GM23338 (cell line): ENCODE results near the gene UBE2H. TPM values are rescaled to one million over a fixed set of nuclear protein-coding genes. Genes with fewer than 3 reads are reported as not detected.
A peak's percentile ranks its signal among the peaks of the same experiment; 100 is the strongest.

Source experiments
- ATAC-seq: fragments of 200-7000 bp; cut with Tn5 transposase; 3 replicates; pipeline ENCODE4 v1.9.1; 2020
- DNase-seq: peaks from one replicate; pipeline ENCODE4 v3.0.0-alpha.2; 2015; ENCODE audit warnings: low spot score
- H2AFZ ChIP-seq: fragments of 200-600 bp; sonication (generic); 2 replicates; pipeline ENCODE4 v1.8.0; 2016; ENCODE audit warnings: antibody characterized with exemption, mild to moderate bottlenecking, moderate library complexity
- H3F3A ChIP-seq: fragments of 200-600 bp; sonication (generic); replicated peaks from 2 replicates; pipeline ENCODE4 v1.8.0; 2017; ENCODE audit warnings: antibody characterized with exemption, mixed run types, low read depth
- H3K27ac ChIP-seq: fragments of 200-600 bp; sonication (generic); 2 replicates; pipeline ENCODE4 v1.6.1; 2016; ENCODE audit warnings: low read depth
- H3K27me3 ChIP-seq: fragments of 200-600 bp; sonication (generic); 2 replicates; pipeline ENCODE4 v1.8.0; 2016; ENCODE audit warnings: mild to moderate bottlenecking, mixed run types, moderate library complexity; ENCODE audit not compliant: insufficient read depth
- H3K36me3 ChIP-seq: fragments of 200-600 bp; sonication (generic); 2 replicates; pipeline ENCODE4 v1.8.0; 2016; ENCODE audit warnings: mild to moderate bottlenecking; ENCODE audit not compliant: insufficient read depth
- H3K4me1 ChIP-seq: fragments of 200-600 bp; sonication (generic); 2 replicates; pipeline ENCODE4 v1.8.0; 2016; ENCODE audit warnings: mild to moderate bottlenecking, moderate library complexity; ENCODE audit not compliant: insufficient read depth
- H3K4me2 ChIP-seq: fragments of 200-600 bp; sonication (generic); 2 replicates; pipeline ENCODE4 v1.7.1; 2017; ENCODE audit warnings: mixed run types
- H3K4me3 ChIP-seq: fragments of 200-600 bp; sonication (generic); 2 replicates; pipeline ENCODE4 v1.6.1; 2016; ENCODE audit warnings: mixed run types
- H3K79me2 ChIP-seq: fragments of 200-600 bp; sonication (generic); replicated peaks from 2 replicates; pipeline ENCODE4 v1.8.0; 2017; ENCODE audit warnings: mild to moderate bottlenecking; ENCODE audit not compliant: insufficient read depth
- H3K9me2 ChIP-seq: fragments of 200-600 bp; sonication (generic); 2 replicates; pipeline ENCODE4 v1.8.0; 2017; ENCODE audit not compliant: insufficient read depth
- H4K20me1 ChIP-seq: fragments of 200-600 bp; sonication (generic); replicated peaks from 2 replicates; pipeline ENCODE4 v1.8.0; 2017; ENCODE audit warnings: mild to moderate bottlenecking; ENCODE audit not compliant: insufficient read depth
- H3K27ac Mint-ChIP-seq: 2 replicates; pipeline ENCODE4 v1.8.0; 2020; ENCODE audit warnings: inconsistent platforms, mild to moderate bottlenecking, moderate library complexity, mixed read lengths
- H3K27me3 Mint-ChIP-seq: 3 replicates; pipeline ENCODE4 v1.8.0; 2022; ENCODE audit warnings: low read depth, mild to moderate bottlenecking, moderate library complexity, mixed read lengths, inconsistent platforms; ENCODE audit not compliant: insufficient read depth, poor library complexity
- H3K36me3 Mint-ChIP-seq: 3 replicates; pipeline ENCODE4 v1.8.0; 2021; ENCODE audit warnings: low read depth, mild to moderate bottlenecking, inconsistent platforms, moderate library complexity, mixed read lengths
- H3K4me1 Mint-ChIP-seq: 3 replicates; pipeline ENCODE4 v1.8.0; 2020; ENCODE audit warnings: mild to moderate bottlenecking, inconsistent platforms, mixed read lengths
- H3K4me3 Mint-ChIP-seq: 3 replicates; pipeline ENCODE4 v1.8.0; 2021; ENCODE audit warnings: moderate library complexity, mild to moderate bottlenecking, inconsistent platforms, mixed read lengths
- H3K9me3 Mint-ChIP-seq: 3 replicates; pipeline ENCODE4 v1.8.0; 2020; ENCODE audit warnings: moderate library complexity, mild to moderate bottlenecking, inconsistent platforms, mixed read lengths
- CREB1 ChIP-seq: fragments of 250-450 bp; sonication (Bioruptor Pico); IDR thresholded peaks from 2 replicates; pipeline ENCODE4 v1.5.0; 2020; ENCODE audit warnings: low read depth, mild to moderate bottlenecking, moderate library complexity
- CTCF ChIP-seq, 2 experiments: fragments of 200-600 bp in 1 of 2; sonication (generic) in 1 of 2; conservative IDR thresholded peaks; 2 replicates each; pipeline versions ENCODE4 v1.5.1 to v1.6.1; 2016 to 2017; ENCODE audit warnings: antibody characterized with exemption in 2 of 2, low read depth in 2 of 2, mild to moderate bottlenecking in 2 of 2, moderate library complexity in 1 of 2
- ETS1 ChIP-seq: IDR thresholded peaks from 2 replicates; pipeline ENCODE4 v1.6.1; 2016; ENCODE audit warnings: antibody characterized with exemption
- EZH2 ChIP-seq: fragments of 200-600 bp; sonication (generic); IDR thresholded peaks from one replicate; pipeline ENCODE4 v1.8.0; 2017; ENCODE audit warnings: antibody characterized with exemption, mild to moderate bottlenecking, low read depth; ENCODE audit not compliant: unreplicated experiment
- EZH2phosphoT487 ChIP-seq: fragments of 200-600 bp; sonication (generic); IDR thresholded peaks from one replicate; pipeline ENCODE4 v1.8.1; 2018; ENCODE audit warnings: antibody characterized with exemption; ENCODE audit not compliant: unreplicated experiment
- JUNB ChIP-seq: IDR thresholded peaks from one replicate; pipeline ENCODE4 v1.6.1; 2016; ENCODE audit warnings: antibody characterized with exemption; ENCODE audit not compliant: unreplicated experiment
- NANOG ChIP-seq: IDR thresholded peaks from 2 replicates; pipeline ENCODE4 v1.6.1; 2016; ENCODE audit warnings: antibody characterized with exemption, borderline replicate concordance
- POLR2AphosphoS5 ChIP-seq: IDR thresholded peaks from 2 replicates; pipeline ENCODE4 v1.6.1; 2016; ENCODE audit warnings: antibody characterized with exemption, low read depth
- REST ChIP-seq: IDR thresholded peaks from one replicate; pipeline ENCODE4 v1.6.1; 2018; ENCODE audit warnings: antibody characterized with exemption; ENCODE audit not compliant: unreplicated experiment
- STAT1 ChIP-seq: IDR thresholded peaks from one replicate; pipeline ENCODE4 v1.6.1; 2016; ENCODE audit warnings: antibody characterized with exemption; ENCODE audit not compliant: unreplicated experiment
- ZNF114 ChIP-seq: fragments of 250-450 bp; sonication (Bioruptor Pico); IDR thresholded peaks from 2 replicates; pipeline ENCODE4 v1.5.0; 2020; ENCODE audit warnings: mild to moderate bottlenecking, moderate library complexity
- ZNF331 ChIP-seq: fragments of 250-450 bp; sonication (Bioruptor Pico); IDR thresholded peaks from 2 replicates; pipeline ENCODE4 v1.5.0; 2020; ENCODE audit warnings: low read depth, mild to moderate bottlenecking, moderate library complexity
- ZNF462 ChIP-seq: fragments of 250-450 bp; sonication (Bioruptor Pico); IDR thresholded peaks from 2 replicates; pipeline ENCODE4 v1.5.0; 2020; ENCODE audit warnings: mild to moderate bottlenecking, moderate library complexity
- polyA plus RNA-seq: library from polyadenylated mRNA; unstranded; fragments of >200 nt; fragmentation: Nextera tagmentation; extraction: Ambion mirVana; gene quantifications from 2 replicates; pipeline ENCODE4 v1.2.1, GENCODE V29; 2016
- total RNA-seq: library from RNA; depleted of rRNA; stranded (reverse); fragments of >200 nt; shearing (Covaris generic); gene quantifications from 2 replicates; pipeline ENCODE4 v1.2.3, GENCODE V29; 2014

The UBE2H gene
- total and polyA plus RNA-seq, 2 experiments from 2014 or later, result 40.8 to 86.5 TPM

GRCh38 chr7:129926618-129927017, 26.1 kb downstream of the UBE2H start:
- Mint-ChIP-seq H3K4me1 (peaks cover 7% of the 10 kb centered on the region; the same call in 2 of the 3 replicates), H3K36me3 (peaks cover 26% of the 10 kb centered on the region), H3K9me3 (no peaks in the 10 kb centered on the region), H3K27me3 (no peaks in the 10 kb centered on the region), H3K4me3 (no peak overlapping the region), H3K27ac (peak overlapping the region; percentile 26; the same call in 1 of the 2 replicates)
- Histone ChIP-seq H3K4me1 (no peaks in the 10 kb centered on the region; the same call in 1 of the 2 replicates), H3K9me2 (no peaks in the 10 kb centered on the region), H3K36me3 (no peaks in the 10 kb centered on the region), H3K27ac (0 out of 2 replicates have a peak overlapping the region, but pooled peaks have one; percentile 7), H3F3A (0 out of 2 replicates have a peak, but pooled peaks cover 3% of the 10 kb centered on the region), H3K4me3 (no peak overlapping the region), H4K20me1 (peaks cover 52% of the 10 kb centered on the region), H2AFZ (no peak overlapping the region), H3K79me2 (peaks cover 95% of the 10 kb centered on the region), H3K27me3 (no peaks in the 10 kb centered on the region), H3K4me2 (no peak overlapping the region)
- TF ChIP-seq ZNF331 (CRISPR knock-in tag), result no peak
- no peak for TF ChIP-seq REST
- TF ChIP-seq ZNF462, result no peak
- no peak for TF ChIP-seq NANOG
- TF ChIP-seq EZH2, result no peak
- TF ChIP-seq ETS1, result no peak
- no peak for TF ChIP-seq JUNB
- TF ChIP-seq CREB1 (CRISPR knock-in tag), result no peak
- no peak for TF ChIP-seq ZNF114 (CRISPR knock-in tag)
- TF ChIP-seq EZH2phosphoT487, result no peak
- TF ChIP-seq CTCF (conservative IDR thresholded peaks at IDR 0.05; ENCODE audit: low read depth in 2 of 2), result no peak
- no peak for TF ChIP-seq STAT1
- TF ChIP-seq POLR2AphosphoS5, result no peak
- DNase-seq (no peak), ATAC-seq (no peak)
